Activated CD8-positive, alpha-beta memory T cell treated with anti-CD3 and anti-CD28 coated beads, Interleukin-2, amount 50 U/mL, for 4 hours (primary cell): Measurements from ENCODE around the gene ASAH2B.
A peak's percentile ranks its signal among the peaks of the same experiment; 100 is the strongest.
"Not testable (repeated sequence)": the region's sequence is repeated elsewhere in the genome, so short reads cannot be mapped to it uniquely, and the experiment has no call there.

ENCODE experiments used
- DNase-seq: peaks from one replicate; pipeline ENCODE4 v3.0.0-alpha.2; 2020

The ASAH2B gene

DNA sequence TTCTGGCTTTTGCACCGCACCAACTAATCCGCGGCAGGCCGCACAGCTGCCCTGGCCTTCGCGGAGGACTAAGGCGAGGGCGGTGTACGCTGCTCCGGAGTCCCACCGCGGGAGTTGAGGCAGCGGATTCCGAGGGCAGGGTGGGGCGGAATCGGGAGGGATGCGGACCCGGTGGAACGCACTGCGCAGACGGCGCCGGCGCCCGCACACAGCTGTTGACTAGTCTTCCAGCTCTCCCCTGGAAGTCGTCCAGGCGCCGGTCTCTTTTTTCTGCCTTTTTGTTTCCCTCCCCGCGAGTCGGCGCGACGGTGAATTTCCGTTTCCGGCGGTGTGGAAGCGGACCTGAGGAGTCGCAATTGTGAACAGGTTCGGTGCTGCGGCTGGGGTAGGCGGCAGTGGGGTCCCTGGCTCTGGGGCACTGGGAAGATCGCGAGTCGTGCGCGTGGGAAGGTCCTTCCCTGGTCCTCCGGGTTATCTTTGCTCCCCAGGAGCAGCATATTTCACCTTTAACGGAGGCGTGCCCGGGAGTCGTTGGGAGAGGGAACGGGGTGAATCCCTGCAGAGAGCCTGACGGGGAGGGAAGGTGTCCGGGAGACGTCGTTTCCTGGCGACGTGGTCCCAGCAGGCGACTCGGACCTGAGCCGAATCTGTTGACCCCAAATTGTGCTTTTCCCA lies at the start of gene ASAH2B:
Gene ASAH2B, plus strand, starts transcription at position 319 of the 675 bp plus-strand sequence. CDS start 5,195 bp downstream, outside the sequence.
- DNase-seq = peak; percentile 68

DNA sequence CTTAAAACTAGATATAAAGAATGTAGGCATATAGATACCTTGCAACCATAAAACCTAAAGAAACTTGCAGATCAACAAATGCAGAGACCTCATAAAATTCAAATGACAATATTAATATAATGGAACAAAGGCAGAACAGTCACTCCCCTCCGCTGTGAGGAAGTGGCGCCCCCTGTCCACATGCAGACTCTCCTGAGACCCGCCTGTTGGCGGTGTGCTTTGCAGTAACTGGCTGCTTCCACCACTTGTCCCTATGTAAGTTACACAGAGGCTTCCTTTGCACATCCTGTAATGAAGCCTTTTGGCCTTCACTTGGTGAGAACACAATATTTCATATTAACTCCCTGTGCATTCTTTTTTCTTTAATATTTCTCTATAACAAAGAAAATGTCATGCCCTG lies 41.9 kb upstream of the ASAH2B start:
- not testable (repeated sequence) for DNase-seq

- DNase-seq = not testable (repeated sequence)
These were observed 37.8 kb upstream of the ASAH2B start for GRCh38 chr10:50701947-50702346.

DNA sequence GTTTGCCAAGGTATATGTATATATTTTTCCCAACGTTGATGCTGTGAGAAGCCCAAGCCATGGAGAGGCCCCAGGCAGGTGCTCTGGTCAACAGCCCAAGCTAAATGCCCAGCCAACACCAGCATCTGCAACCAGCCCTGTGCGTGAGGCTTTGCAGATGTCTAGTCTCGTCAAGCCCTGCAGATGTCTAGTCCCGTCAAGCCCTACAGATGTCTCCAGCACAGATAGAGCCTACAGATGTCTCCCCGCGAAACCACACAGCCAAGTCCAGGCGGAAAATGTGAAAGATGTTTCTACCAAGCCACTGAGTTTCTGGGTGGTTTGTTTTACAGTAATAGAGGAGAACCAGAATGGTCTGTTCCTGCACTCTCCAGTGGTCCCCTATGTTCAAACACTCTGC lies 36.7 kb upstream of the ASAH2B start:
- DNase-seq = not testable (repeated sequence)

DNA sequence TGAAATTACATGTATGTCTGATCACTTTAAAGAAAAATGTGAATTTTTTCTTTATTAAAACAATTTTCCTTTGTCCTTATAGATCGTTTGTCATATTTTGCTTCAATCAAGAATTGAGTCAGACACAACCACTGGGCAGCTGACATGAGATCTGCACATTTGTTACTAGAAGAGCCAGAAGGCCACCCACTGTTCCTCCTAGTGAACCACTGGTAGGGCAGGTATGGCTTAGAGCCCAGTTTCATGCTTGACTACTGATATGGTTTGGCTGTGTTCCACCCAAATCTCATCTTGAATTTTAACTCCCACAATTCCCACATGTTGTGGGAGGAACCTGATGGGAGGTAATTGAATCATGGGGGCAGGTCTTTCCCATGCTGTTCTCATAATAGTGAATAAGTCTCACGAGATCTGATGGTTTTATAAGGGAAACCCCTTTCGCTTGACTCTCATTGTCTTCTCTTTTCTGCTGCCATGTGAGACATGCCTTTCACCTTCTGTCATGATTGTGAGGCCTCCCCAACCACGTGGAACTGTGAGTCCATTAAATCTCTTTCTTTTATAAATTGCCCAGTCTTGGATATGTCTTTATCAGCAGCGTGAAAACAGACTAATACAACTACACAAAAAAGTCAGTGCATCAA lies 35.2 kb upstream of the ASAH2B start:
- DNase-seq = not testable (repeated sequence)

GRCh38 chr10:50706006-50706405 lies 33.7 kb upstream of the ASAH2B start:
- DNase-seq = not testable (repeated sequence)

DNA sequence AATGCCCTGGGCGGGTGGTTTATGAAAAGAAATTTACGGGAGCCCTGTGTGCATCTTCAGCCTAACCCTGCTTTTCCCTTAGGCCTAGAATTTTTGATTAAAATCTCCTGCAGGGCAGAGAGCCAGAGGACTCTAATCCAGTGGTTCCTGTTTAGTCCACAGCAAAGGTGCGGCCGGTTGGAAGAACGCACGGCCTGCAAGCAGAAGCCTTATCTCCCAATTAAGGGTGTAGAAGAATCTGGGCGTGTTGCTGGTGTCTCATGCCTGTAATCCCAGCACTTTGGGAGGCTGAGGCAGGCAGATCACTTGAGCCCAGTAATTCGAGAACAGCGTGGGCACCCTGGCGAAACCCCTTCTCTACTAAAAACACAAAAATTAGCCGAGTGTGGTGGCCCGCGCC lies 29.5 kb upstream of the ASAH2B start:
- not testable (repeated sequence) for DNase-seq

- DNase-seq = not testable (repeated sequence)
These were observed 15.9 kb upstream of the ASAH2B start for GRCh38 chr10:50723812-50724211.

- not testable (repeated sequence) for DNase-seq
These were observed 11.6 kb upstream of the ASAH2B start for GRCh38 chr10:50728112-50728511.

DNA sequence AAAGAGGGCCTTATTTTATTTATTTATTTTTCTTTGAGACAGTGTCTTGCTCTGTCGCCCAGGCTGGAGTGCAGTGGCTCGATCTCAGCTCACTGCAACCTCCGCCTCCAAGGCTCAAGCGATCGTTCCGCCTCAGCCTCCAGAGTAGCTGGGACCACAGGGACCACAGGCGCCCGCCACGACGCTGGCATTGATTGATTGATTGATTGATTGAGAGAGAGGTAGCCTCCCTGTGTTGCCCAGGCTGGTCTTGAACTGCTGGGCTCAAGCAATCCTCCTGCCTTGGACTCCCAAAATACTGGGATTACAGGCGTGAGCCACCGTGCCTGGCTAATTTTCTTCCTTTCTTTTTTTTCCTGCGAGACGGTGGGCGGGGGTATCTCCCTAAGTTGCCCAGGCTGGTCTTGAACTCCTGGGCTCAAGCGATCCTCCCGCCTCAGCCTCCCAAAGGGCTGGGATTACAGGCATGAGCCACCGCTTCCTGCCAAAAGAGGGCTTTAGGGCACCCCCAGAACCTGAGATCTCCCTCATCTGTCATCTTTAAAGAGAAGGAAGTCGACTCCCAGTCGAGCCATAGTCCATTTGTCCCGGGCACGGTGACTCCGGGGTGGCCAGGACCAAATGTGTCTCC lies 634 bp upstream of the ASAH2B start:
- not testable (repeated sequence) for DNase-seq

- DNase-seq = peak; percentile 19
These were observed 535 bp downstream of the ASAH2B start for GRCh38 chr10:50740293-50740648.

- DNase-seq = not testable (repeated sequence)
These were observed 3.1 kb downstream of the ASAH2B start for GRCh38 chr10:50742820-50743219.

DNA sequence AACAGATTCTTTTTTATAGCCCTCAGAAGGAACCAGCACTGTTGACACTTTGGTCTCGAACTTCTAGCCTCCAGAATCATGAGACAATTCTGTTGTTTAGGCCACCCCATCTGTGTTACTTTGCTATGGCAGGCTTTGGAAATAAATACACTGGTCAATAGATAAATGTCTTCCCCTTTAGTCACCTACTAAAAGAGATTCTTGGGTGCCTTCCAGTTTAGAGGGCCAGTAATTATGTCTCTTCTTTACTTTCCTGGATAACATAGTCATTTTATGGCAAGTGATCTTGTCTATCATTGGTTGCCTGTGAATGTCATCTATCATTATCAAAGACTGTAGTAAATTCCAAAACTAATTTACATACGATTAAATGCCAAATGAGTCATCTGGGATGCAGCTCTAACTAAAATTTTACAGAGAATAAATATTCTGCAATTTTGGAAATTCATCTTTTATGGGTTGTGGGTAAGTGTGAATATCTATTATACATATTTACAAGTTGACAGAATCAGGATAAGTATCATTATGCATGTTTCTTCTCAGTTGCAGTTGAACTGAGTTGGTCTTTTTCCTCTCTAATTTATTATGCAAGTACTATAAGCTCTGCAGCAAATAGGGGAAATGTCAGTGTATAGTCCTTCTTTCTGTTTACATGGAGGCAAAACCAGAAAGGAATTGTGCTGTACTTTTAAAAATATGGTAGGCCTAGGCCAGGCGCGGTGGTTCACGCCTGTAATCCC lies 27.2 kb downstream of the ASAH2B start:
- not testable (repeated sequence) for DNase-seq

- not testable (repeated sequence) for DNase-seq
These were observed 32.3 kb downstream of the ASAH2B start for GRCh38 chr10:50772042-50772441.

DNA sequence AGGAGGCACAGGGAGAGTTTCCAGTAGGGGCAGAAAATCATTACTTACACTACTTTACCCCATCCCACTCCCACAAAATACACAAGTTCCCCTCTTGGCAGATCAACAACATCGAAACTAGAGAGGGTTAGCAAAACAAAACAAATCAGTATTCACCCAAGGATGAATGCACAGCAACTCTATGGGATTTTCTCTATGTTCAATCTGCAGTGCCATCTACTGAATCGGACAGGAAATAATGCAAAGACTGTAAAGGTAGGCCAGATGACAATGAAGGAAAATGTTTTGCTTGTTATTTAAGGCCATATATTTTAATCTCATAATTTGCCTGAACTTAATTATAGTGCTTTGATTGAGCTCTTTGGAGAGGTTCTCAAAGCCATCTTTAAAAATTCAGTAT lies 35.1 kb downstream of the ASAH2B start:
- DNase-seq = not testable (repeated sequence)

GRCh38 chr10:50780036-50780435 lies 40.3 kb downstream of the ASAH2B start:
- DNase-seq = not testable (repeated sequence)

DNA sequence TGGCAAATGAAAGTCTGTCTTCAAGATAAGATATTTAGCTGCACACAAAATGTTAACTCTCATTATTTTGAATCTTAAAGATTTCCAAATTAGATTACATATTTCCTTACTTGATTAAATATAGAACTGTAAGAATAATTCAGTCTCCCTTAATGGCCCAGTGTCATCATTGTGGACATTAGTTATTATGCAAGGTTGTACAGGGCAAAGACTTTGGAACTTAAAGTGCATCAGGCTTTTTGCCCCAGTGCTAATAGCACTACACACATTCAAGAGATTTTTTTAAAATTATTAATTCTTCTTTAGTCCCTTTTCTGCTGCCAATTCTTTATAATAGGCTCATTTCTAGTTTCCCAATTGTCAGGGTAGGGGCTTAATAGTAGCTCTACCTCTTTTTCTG lies 42.3 kb downstream of the ASAH2B start:
- not testable (repeated sequence) for DNase-seq

DNA sequence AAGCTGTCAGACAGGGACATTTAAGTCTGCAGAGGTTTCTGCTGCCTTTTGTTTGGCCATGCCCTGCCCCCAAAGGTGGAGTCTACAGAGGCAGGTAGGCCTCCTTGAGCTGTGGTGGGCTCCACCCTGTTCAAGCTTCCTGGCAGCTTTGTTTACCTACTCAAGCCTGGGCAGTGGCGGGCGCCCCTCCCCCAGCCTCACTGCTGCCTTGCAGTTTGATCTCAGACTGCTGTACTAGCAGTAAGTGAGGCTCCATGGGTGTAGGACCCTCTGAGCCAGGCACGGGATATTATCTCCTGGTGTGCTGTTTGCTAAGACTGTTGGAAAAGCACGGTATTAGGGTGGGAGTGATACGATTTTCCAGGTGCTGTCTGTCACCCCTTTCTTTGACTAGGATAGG lies 48.2 kb downstream of the ASAH2B start:
- DNase-seq = not testable (repeated sequence)

GRCh38 chr10:50788951-50789945 lies 49.5 kb downstream of the ASAH2B start:
- DNase-seq = no peak

GRCh38 chr10:50794490-50794889 lies 54.8 kb downstream of the ASAH2B start:
- DNase-seq = no peak

DNA sequence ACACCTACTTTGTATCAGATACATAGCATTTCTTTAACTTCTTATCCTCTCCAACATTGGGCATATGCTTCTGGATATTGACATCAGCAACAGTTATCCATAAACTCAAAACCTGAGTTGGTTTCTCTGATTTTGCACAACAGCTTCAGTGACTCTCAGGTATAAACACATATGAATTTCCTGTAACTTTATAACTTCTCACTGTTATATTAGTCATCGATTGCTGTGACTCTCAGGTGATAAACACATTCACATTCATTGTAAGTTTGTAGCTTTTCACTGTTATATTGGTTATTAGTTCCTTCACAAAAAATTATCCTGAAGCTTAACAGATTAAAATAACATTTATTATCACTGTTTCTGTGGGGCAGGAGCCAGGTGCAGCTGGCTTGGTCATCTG lies 57.0 kb downstream of the ASAH2B start:
- DNase-seq = no peak

DNA sequence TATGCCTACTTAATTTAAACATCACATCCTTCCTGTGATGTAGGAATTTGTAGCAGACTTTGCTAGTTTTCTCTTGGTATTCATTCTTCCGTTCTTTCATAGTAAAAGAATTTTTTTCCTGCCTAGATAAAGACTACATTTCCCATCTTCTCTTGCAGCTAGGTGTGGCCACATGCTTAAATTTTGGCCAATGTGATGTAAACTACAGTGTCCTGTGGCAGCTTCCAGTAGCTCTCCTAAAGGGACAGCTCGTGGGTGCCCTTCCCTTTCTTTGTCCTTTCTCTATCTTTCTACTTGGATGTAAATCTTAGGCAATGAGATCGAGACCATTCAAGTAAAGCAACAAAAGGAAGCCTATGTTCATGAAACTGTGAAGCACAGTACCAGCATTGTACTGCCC lies 58.6 kb downstream of the ASAH2B start:
- DNase-seq = no peak
